A549 (cell line): ENCODE data around the gene PLPPR1.

Experiments
- EP300 ChIP-seq, 2 experiments: fragments of >200 bp; sonication (Bioruptor Twin); formaldehyde crosslinking; IDR thresholded peaks; 2 replicates in 1 of 2; 3 replicates in 1 of 2; pipeline ENCODE4 v1.6.1; 2016 to 2017
- KDM5A ChIP-seq: fragments of 200-600 bp; sonication (generic); IDR thresholded peaks from 2 replicates; pipeline ENCODE4 v1.6.1; 2016; ENCODE audit warnings: antibody characterized with exemption, mild to moderate bottlenecking
- MAX ChIP-seq: IDR thresholded peaks from 2 replicates; pipeline ENCODE4 v1.6.1; 2012
- TF ChIP-seq, protein P1 (sequence below): fragments of >200 bp; sonication (Bioruptor Twin); formaldehyde crosslinking; IDR thresholded peaks from 3 replicates; pipeline ENCODE4 v1.5.1; 2016

DNA sequence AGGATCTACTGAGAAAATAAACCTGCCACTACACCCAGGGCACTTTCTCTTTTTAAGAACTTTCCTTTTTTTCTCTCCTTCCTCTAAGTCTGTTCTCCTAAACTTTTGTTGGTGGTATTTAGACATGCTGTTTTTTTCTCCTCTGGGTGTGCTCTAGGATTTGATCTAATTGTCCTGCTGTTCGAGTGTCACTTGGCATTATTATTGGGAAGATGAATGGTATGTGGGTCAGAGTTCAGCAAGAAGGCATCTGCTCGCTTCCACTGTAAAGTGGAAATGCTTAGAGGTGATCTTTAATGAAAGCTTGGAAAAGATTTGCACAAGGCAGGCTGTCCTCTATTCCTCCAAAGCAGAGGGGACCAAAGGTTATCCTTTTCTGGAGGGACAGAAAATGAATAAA, 1.3 kb upstream of the PLPPR1 start:
- TF ChIP-seq KDM5A, result no peak
- TF ChIP-seq, protein P1, sequence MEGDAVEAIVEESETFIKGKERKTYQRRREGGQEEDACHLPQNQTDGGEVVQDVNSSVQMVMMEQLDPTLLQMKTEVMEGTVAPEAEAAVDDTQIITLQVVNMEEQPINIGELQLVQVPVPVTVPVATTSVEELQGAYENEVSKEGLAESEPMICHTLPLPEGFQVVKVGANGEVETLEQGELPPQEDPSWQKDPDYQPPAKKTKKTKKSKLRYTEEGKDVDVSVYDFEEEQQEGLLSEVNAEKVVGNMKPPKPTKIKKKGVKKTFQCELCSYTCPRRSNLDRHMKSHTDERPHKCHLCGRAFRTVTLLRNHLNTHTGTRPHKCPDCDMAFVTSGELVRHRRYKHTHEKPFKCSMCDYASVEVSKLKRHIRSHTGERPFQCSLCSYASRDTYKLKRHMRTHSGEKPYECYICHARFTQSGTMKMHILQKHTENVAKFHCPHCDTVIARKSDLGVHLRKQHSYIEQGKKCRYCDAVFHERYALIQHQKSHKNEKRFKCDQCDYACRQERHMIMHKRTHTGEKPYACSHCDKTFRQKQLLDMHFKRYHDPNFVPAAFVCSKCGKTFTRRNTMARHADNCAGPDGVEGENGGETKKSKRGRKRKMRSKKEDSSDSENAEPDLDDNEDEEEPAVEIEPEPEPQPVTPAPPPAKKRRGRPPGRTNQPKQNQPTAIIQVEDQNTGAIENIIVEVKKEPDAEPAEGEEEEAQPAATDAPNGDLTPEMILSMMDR, result no peak
- TF ChIP-seq MAX, result no peak
- TF ChIP-seq EP300 (IDR thresholded peaks at IDR 0.05), result no peak
